Prostate gland (tissue), 2 donors: Measurements from ENCODE around the gene HDAC4. TPM values are rescaled to one million over a fixed set of nuclear protein-coding genes. Genes with fewer than 3 reads are reported as not detected.

Experiments used
- DNase-seq: peaks from one replicate; pipeline ENCODE4 v3.0.0-alpha.2; 2019; ENCODE audit warnings: low spot score
- H3K27ac ChIP-seq, 2 donors: fragments of 200-600 bp; sonication (generic); 2 replicates each; pipeline ENCODE4 v1.5.1; 2017 to 2019
- H3K27me3 ChIP-seq: fragments of 200-600 bp; sonication (generic); replicated peaks from 2 replicates; pipeline ENCODE4 v1.5.1; 2019; ENCODE audit not compliant: insufficient read depth
- H3K36me3 ChIP-seq, 2 donors: fragments of 200-600 bp; sonication (generic); 1 replicate in 1 of 2; 2 replicates in 1 of 2; pipeline versions ENCODE4 v1.5.1 to v1.8.1; 2017 to 2019
- H3K4me1 ChIP-seq: fragments of 200-600 bp; sonication (generic); replicated peaks from 2 replicates; pipeline ENCODE4 v1.5.1; 2019
- H3K4me3 ChIP-seq, 2 donors: fragments of 200-600 bp; sonication (generic); 2 replicates each; pipeline ENCODE4 v1.5.1; 2017 to 2019
- H3K9me3 ChIP-seq: fragments of 200-600 bp; sonication (generic); 2 replicates; pipeline ENCODE4 v1.5.1; 2017
- POLR2A ChIP-seq: fragments of 450-650 bp; IDR thresholded peaks from one replicate; pipeline ENCODE4 v1.6.1; 2016; ENCODE audit warnings: antibody characterized with exemption, mild to moderate bottlenecking
- POLR2AphosphoS5 ChIP-seq: sonication (generic); formaldehyde crosslinking; IDR thresholded peaks from one replicate; pipeline ENCODE4 v1.6.1; 2017; ENCODE audit warnings: antibody characterized with exemption
- WGBS: methylation state at CpG from one replicate; pipeline ENCODE4 v1.1.5; 2018; 5-methylcytosine and 5-hydroxymethylcytosine counted together
- intact Hi-C: fragments of 100-400 bp; cut with DNase I; formaldehyde crosslinking; loops from one replicate; pipeline ENCODE4 v1.14.2; 2022
- total RNA-seq, 2 donors: library from RNA; depleted of rRNA; stranded (reverse); fragments of >200 nt; gene quantifications; one replicate each; pipeline ENCODE4 v1.1.0, GENCODE V29; 2016
- TF ChIP-seq, protein P1 (sequence below), 4 experiments: fragments of 200-600 bp in 2 of 4; fragments of 450-650 bp in 2 of 4; sonication (generic) in 2 of 4; IDR thresholded peaks; 1 replicate in 3 of 4; 2 replicates in 1 of 4; pipeline ENCODE4 v1.5.1; 2016 to 2019; ENCODE audit warnings: antibody characterized with exemption in 4 of 4, mild to moderate bottlenecking in 2 of 4, moderate library complexity in 2 of 4

Gene HDAC4
- total RNA-seq, 2 donors from 2014 or later = 41.8 to 44.2 TPM

DNA sequence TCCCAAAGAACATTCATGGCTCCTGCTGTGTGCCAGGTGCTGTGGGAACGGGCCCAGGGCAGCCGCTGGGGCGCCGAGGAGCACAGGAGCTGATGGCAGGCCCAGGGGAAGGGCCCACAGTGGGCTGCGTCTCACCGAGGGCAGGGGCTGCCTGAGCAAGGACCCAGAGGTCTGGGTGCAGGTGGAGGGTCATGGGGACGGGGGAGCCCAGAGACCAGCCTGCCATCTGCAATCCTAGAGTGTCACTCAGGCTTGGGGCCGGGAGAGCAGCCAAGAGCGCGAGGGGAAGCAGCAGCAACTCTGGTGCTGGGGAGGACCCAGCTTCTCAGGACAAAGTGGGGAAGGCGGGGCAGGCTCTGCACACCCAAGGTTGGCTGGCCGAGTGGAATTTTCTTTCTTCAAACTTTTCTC, 207.4 kb downstream of the HDAC4 start:
- Histone ChIP-seq H3K27ac (no peak overlapping the region), H3K4me1 (no peaks in the 10 kb centered on the region), H3K4me3 (no peak overlapping the region), H3K36me3 (peaks cover 0 to 4% of the 10 kb centered on the region in 2 donors), H3K9me3 (no peaks in the 10 kb centered on the region), H3K27me3 (no peaks in the 10 kb centered on the region)
- intact Hi-C loops = no loop called here
- no peak for DNase-seq
- 78% methylated on average over 12 of the region's 12 CpGs for WGBS
- TF ChIP-seq, protein P1, sequence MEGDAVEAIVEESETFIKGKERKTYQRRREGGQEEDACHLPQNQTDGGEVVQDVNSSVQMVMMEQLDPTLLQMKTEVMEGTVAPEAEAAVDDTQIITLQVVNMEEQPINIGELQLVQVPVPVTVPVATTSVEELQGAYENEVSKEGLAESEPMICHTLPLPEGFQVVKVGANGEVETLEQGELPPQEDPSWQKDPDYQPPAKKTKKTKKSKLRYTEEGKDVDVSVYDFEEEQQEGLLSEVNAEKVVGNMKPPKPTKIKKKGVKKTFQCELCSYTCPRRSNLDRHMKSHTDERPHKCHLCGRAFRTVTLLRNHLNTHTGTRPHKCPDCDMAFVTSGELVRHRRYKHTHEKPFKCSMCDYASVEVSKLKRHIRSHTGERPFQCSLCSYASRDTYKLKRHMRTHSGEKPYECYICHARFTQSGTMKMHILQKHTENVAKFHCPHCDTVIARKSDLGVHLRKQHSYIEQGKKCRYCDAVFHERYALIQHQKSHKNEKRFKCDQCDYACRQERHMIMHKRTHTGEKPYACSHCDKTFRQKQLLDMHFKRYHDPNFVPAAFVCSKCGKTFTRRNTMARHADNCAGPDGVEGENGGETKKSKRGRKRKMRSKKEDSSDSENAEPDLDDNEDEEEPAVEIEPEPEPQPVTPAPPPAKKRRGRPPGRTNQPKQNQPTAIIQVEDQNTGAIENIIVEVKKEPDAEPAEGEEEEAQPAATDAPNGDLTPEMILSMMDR (IDR thresholded peaks at IDR 0.05) = no peak
- TF ChIP-seq POLR2AphosphoS5 (no peak), POLR2A (no peak)

DNA sequence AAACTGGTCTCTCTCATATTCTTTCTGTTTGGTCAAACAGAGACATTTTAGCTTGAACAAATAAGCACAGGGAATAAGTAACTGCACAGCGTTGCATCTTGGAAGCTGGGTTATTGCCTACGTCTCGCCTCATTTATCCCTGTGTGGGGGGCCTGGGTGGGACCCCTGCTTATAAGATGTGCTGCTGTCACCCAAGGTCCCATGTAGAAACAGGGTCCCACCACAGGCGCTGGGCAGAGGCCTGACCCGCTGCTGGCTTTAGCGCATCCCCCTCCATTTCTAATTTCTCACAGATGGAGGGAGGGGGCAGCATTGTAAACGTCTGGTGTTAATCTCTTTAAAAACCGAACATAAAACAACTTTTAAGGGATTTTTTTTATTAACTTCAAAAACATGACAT, 207.8 kb downstream of the HDAC4 start:
- H3K4me1 ChIP-seq = no peaks in the 10 kb centered on the region
- WGBS = 86% methylated on average over 8 of the region's 8 CpGs
- no peak overlapping the region for H3K27ac ChIP-seq
- intact Hi-C loops = no loop called here
- no peak for TF ChIP-seq POLR2AphosphoS5
- TF ChIP-seq POLR2A = no peak
- TF ChIP-seq, protein P1 (IDR thresholded peaks at IDR 0.05) = no peak
- H3K27me3 ChIP-seq = no peaks in the 10 kb centered on the region
- no peak overlapping the region for H3K4me3 ChIP-seq
- no peaks in the 10 kb centered on the region for H3K9me3 ChIP-seq
- peaks cover 0 to 5% of the 10 kb centered on the region in 2 donors for H3K36me3 ChIP-seq
- DNase-seq = no peak

DNA sequence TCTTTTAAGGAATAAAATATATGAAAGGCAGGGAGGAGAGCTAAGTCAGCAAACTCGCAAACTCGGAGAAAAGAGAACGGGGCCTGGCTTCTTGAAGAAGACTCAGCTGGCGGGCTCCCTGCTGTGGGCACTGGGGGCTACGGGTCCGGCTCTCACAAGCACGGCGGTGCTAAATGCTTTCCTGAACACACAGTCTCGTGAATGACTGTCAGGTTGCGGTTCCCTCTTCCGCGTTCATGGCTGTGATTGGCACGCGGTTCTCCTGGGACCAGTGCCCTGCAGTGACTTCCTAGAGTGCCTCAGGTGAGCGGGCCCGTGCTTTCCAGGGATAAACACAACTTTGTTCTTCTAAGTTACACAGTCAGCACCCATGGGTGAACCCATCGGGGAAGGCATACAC, 208.4 kb downstream of the HDAC4 start:
- H3K36me3 ChIP-seq = peaks cover 0 to 5% of the 10 kb centered on the region in 2 donors
- WGBS = 48% methylated on average over 17 of the region's 17 CpGs

DNA sequence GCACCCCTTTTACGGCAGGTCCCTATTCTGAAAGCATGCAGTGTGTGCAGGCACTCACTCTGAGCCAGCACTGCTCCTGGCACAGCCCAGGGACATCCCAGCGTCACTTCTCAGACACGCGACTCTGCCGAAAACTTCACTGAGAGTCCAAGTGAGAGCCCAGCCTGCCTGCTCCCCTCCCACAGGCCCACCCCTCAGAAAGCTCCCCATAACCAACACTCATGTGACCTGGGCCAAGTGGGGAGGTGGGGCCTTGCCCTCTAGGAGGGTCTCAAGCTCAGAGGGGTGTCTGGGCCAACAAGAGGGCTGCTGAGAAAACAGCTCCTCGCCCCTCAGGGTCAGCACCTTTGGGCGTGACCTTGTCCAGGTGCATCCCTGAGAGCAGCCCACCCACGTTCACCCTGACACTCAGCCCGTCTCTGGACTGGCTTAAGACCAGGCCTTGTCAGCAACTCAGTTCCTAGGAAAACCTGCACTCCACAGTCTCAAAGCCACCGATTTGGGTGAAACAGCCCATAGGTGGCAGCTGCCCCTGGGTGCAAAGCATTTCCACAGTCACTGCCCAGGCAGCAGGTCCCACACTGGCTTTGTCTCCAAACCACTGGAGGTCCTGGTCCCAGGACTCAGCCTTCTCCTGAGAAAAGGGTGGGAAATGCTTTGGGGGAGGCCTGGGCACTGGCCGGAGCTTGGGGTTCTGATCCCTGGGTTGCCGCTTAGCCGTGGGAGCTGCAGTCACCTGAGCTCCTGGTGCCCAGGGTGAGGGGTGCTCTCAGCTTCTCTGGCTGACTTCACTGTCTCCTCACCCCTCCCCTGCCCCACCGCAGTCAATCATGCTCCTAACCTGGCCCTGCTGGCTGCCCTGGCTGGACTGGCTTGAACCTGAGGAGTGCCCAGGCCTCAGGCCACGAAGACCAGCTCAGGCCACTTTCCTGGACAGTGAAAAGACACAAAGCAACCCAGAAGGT, 209.6 kb downstream of the HDAC4 start:
- Histone ChIP-seq H3K27ac (no peak overlapping the region), H3K27me3 (no peaks in the 10 kb centered on the region), H3K4me3 (no peak overlapping the region), H3K9me3 (no peaks in the 10 kb centered on the region), H3K36me3 (peaks cover 0 to 5% of the 10 kb centered on the region in 2 donors), H3K4me1 (no peaks in the 10 kb centered on the region)
- TF ChIP-seq POLR2AphosphoS5 (no peak), POLR2A (no peak)
- TF ChIP-seq, protein P1 (IDR thresholded peaks at IDR 0.05) = no peak
- no peak for DNase-seq
- WGBS = 86% methylated on average over 14 of the region's 15 CpGs
- intact Hi-C loops = no loop called here

More for the DNA sequence above, 208.4 kb downstream of the HDAC4 start:
- intact Hi-C loops = no loop called here
- Histone ChIP-seq H3K27ac (no peak overlapping the region), H3K4me3 (no peak overlapping the region), H3K4me1 (no peaks in the 10 kb centered on the region), H3K9me3 (no peaks in the 10 kb centered on the region), H3K27me3 (no peaks in the 10 kb centered on the region)
- no peak for DNase-seq
- no peak for TF ChIP-seq POLR2A
- TF ChIP-seq, protein P1 (IDR thresholded peaks at IDR 0.05) = no peak
- TF ChIP-seq POLR2AphosphoS5 = no peak

DNA sequence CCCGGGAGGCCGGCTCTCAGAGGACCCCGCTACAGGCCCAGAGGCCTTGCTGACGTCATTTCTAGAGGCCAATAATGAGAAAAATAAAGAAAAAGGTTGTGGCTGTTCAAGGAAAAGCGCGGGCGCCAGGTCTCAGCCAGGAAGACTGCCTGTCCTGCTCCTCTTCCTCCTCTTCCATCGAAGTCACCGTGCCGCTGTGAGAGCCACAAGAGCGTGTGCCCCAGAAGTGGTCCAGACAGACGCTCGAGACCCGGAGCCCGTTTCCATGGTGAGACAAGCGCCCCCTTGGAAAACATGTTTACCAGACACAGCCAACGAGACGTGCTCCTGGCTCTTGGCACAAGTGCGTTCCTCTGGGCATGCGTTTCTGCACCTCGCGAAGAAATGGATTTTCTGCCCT, 210.5 kb downstream of the HDAC4 start:
- WGBS = 93% methylated on average over 22 of the region's 22 CpGs
- no peaks in the 10 kb centered on the region for H3K4me1 ChIP-seq
- H3K27ac ChIP-seq = no peak overlapping the region
- H3K4me3 ChIP-seq = no peak overlapping the region
- H3K27me3 ChIP-seq = no peaks in the 10 kb centered on the region
- no peak for DNase-seq
- H3K9me3 ChIP-seq = no peaks in the 10 kb centered on the region
- intact Hi-C loops = no loop called here
- H3K36me3 ChIP-seq = peaks cover 0 to 5% of the 10 kb centered on the region in 2 donors
- no peak for TF ChIP-seq POLR2AphosphoS5
- TF ChIP-seq, protein P1 (IDR thresholded peaks at IDR 0.05) = no peak
